Measurements from ENCODE around the gene FAM135A.
"Not testable (repeated sequence)": the region's sequence is repeated elsewhere in the genome, so short reads cannot be mapped to it uniquely, and the experiment has no call there.

GRCh38 chr6:70447343-70448070 is 34.2 kb downstream of the FAM135A start:
- TF ChIP-seq, protein P1, sequence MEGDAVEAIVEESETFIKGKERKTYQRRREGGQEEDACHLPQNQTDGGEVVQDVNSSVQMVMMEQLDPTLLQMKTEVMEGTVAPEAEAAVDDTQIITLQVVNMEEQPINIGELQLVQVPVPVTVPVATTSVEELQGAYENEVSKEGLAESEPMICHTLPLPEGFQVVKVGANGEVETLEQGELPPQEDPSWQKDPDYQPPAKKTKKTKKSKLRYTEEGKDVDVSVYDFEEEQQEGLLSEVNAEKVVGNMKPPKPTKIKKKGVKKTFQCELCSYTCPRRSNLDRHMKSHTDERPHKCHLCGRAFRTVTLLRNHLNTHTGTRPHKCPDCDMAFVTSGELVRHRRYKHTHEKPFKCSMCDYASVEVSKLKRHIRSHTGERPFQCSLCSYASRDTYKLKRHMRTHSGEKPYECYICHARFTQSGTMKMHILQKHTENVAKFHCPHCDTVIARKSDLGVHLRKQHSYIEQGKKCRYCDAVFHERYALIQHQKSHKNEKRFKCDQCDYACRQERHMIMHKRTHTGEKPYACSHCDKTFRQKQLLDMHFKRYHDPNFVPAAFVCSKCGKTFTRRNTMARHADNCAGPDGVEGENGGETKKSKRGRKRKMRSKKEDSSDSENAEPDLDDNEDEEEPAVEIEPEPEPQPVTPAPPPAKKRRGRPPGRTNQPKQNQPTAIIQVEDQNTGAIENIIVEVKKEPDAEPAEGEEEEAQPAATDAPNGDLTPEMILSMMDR (IDR thresholded peaks at IDR 0.05; ENCODE audit: low read depth, low read length): not testable (repeated sequence)
- not testable (repeated sequence) for TF ChIP-seq POLR2A (IDR thresholded peaks at IDR 0.05; ENCODE audit: extremely low read depth, insufficient read length)

Measured in NB4 (cell line).